Upper lobe of right lung (tissue), 1 donor: ENCODE data around the gene SHISA3. TPM values are rescaled to one million over a fixed set of nuclear protein-coding genes. Genes with fewer than 3 reads are reported as not detected.
A peak's percentile ranks its signal among the peaks of the same experiment; 100 is the strongest.

Source experiments
- ATAC-seq: fragments of 200-7000 bp; cut with Tn5 transposase; one replicate; pipeline ENCODE4 v1.9.1; 2020; ENCODE audit warnings: mild to moderate bottlenecking, moderate library complexity
- DNase-seq: peaks from one replicate; pipeline ENCODE4 v3.0.0-alpha.2; 2020
- H3K27ac ChIP-seq: fragments of 200-600 bp; one replicate; pipeline ENCODE4 v1.8.0; 2022
- H3K27me3 ChIP-seq: fragments of 200-600 bp; one replicate; pipeline ENCODE4 v1.8.0; 2022; ENCODE audit warnings: mild to moderate bottlenecking
- H3K36me3 ChIP-seq: fragments of 200-600 bp; one replicate; pipeline ENCODE4 v1.8.0; 2022
- H3K4me1 ChIP-seq: fragments of 200-600 bp; one replicate; pipeline ENCODE4 v1.8.0; 2022
- H3K4me3 ChIP-seq: fragments of 200-600 bp; one replicate; pipeline ENCODE4 v1.8.0; 2022; ENCODE audit warnings: mild to moderate bottlenecking
- H3K9me3 ChIP-seq: fragments of 200-600 bp; one replicate; pipeline ENCODE4 v1.8.0; 2022
- intact Hi-C: fragments of 100-400 bp; cut with DNase I; formaldehyde crosslinking; loops from one replicate; pipeline ENCODE4 v1.11.0; 2022
- total RNA-seq: library from RNA; stranded (reverse); fragmentation: NEBNext Ultra II Directional; extraction: Animal tissue kit (Norgen Biotek cat#: 25700); gene quantifications from one replicate; pipeline ENCODE4 v1.2.1, GENCODE V29; 2021
- TF ChIP-seq, protein P1 (sequence below): fragments of 200-600 bp; IDR thresholded peaks from one replicate; pipeline ENCODE4 v1.8.0; 2022; ENCODE audit warnings: antibody characterized with exemption
- donor health status: DM: no; HTN: yes; CAD: no; lungs with severe emphysema.

SHISA3 gene
- total RNA-seq, 1 donor from 2014 or later: 5.8 TPM

DNA sequence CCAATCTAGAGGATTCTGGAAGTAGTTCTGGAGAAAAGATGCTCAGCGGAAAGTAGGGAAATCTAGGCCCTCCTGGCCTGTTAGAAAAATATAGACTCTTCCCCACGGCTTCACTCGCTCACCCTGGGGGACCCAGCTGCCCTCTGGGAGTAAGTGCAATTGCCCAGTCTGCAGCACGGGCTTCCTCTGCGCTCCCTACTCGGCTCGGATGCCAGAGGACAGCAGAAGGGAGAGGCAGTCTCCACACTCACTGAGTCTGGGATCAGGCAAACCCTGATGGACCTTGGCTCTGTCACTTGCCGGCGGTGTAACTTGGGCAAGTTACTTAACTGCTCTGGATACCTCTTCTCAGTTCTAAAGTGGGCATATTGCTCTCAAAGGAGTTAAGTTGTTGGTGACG, 2.1 kb downstream of the SHISA3 start:
- Histone ChIP-seq H3K4me1 (peaks cover 17% of the 10 kb centered on the region), H3K36me3 (no peaks in the 10 kb centered on the region), H3K27ac (no peak overlapping the region), H3K27me3 (peaks cover 52% of the 10 kb centered on the region), H3K9me3 (no peaks in the 10 kb centered on the region), H3K4me3 (peak overlapping the region; percentile 55)
- TF ChIP-seq, protein P1, sequence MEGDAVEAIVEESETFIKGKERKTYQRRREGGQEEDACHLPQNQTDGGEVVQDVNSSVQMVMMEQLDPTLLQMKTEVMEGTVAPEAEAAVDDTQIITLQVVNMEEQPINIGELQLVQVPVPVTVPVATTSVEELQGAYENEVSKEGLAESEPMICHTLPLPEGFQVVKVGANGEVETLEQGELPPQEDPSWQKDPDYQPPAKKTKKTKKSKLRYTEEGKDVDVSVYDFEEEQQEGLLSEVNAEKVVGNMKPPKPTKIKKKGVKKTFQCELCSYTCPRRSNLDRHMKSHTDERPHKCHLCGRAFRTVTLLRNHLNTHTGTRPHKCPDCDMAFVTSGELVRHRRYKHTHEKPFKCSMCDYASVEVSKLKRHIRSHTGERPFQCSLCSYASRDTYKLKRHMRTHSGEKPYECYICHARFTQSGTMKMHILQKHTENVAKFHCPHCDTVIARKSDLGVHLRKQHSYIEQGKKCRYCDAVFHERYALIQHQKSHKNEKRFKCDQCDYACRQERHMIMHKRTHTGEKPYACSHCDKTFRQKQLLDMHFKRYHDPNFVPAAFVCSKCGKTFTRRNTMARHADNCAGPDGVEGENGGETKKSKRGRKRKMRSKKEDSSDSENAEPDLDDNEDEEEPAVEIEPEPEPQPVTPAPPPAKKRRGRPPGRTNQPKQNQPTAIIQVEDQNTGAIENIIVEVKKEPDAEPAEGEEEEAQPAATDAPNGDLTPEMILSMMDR: no peak
- intact Hi-C loops: no loop called here
- DNase-seq (no peak), ATAC-seq (peak; percentile 25)

DNA sequence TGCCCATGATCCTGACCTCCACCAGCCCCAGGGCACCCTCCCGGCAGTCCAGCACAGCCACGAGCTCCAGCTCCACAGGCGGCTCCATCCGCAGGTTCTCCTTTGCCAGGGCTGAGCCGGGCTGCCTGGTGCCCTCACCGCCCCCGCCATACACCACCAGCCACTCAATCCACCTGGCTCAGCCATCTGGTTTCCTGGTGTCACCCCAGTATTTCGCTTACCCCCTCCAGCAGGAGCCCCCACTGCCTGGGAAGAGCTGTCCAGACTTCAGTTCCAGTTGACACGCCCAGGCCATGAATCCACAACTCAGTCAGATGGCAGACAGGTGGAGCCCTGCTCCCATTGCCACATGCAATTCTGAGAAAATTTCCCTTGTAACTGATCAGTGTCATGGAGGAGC, 3.9 kb downstream of the SHISA3 start:
- intact Hi-C loops: no loop called here

DNA sequence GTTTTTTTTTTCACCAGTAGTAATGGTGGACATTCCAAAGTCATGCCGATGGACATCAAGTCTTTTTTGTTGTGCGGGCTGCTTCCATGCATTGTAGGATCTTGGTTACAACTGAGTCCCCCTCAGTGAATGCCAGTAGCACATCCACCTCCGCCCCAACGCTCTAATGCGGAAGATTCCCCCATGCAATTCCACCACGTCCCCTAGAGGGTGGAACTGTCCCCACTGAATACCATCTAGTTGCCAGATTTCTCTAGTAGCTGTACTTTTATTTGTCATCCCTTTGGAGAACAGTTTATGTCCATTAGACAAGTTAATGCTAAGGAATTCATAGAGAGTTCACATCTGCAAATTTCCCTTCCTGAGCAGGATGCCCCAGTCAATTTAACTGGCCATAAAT, 6.7 kb downstream of the SHISA3 start:
- no peak for ATAC-seq
- Histone ChIP-seq H3K36me3 (no peaks in the 10 kb centered on the region), H3K4me3 (no peak overlapping the region), H3K9me3 (no peaks in the 10 kb centered on the region), H3K4me1 (peaks cover 1% of the 10 kb centered on the region), H3K27ac (no peak overlapping the region), H3K27me3 (peaks cover 14% of the 10 kb centered on the region)
- no peak for DNase-seq
- intact Hi-C loops: no loop called here
- TF ChIP-seq, protein P1: no peak

More for the DNA sequence above, 3.9 kb downstream of the SHISA3 start:
- TF ChIP-seq, protein P1: no peak
- peaks cover 41% of the 10 kb centered on the region for H3K27me3 ChIP-seq
- H3K9me3 ChIP-seq: no peaks in the 10 kb centered on the region
- no peak for ATAC-seq
- H3K27ac ChIP-seq: no peak overlapping the region
- H3K36me3 ChIP-seq: no peaks in the 10 kb centered on the region
- peaks cover 17% of the 10 kb centered on the region for H3K4me1 ChIP-seq
- DNase-seq: no peak
- H3K4me3 ChIP-seq: no peak overlapping the region

DNA sequence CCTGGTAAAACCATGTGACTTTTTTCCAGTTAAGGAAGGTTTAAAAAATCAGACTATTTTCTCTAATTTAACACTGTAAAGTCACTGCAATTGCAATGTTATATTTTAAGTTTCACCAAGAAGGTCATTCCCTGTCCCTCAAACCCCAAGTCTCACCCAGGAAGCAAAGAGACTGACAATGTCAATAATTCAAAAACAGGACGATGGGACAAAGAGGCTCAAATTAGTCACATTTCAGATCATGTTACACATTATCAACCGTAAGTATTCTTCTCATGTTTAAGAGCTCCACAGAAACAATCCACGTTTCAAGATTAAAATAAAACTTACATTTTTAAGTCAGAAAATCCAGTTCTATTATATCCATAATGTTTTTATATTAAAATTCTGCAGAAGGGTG, 13.2 kb downstream of the SHISA3 start:
- intact Hi-C loops: no loop called here
- no peaks in the 10 kb centered on the region for H3K4me1 ChIP-seq

DNA sequence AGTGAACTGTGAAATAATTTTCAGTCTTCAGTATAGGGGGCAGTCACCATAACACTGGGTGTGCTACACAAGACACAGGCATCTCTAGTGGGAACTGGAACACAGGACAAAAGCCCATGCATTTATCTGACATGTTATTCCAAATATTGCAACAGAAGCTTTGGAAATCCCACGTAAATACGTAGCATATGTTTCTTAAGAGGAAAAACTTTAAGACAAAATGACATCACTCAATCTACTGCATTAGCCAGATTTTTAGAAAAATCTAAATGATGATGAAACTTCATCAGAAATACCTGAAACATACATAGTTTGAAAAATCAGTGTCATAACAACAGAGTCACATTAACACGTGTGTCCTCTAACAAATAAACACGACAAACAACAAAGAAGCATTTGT, 14.5 kb downstream of the SHISA3 start:
- no peak overlapping the region for H3K4me3 ChIP-seq
- no peaks in the 10 kb centered on the region for H3K4me1 ChIP-seq
- DNase-seq (no peak), ATAC-seq (no peak)
- no peaks in the 10 kb centered on the region for H3K27me3 ChIP-seq
- TF ChIP-seq, protein P1: no peak
- H3K9me3 ChIP-seq: no peaks in the 10 kb centered on the region
- no peak overlapping the region for H3K27ac ChIP-seq
- intact Hi-C loops: no loop called here
- H3K36me3 ChIP-seq: no peaks in the 10 kb centered on the region

More for the DNA sequence above, 13.2 kb downstream of the SHISA3 start:
- no peaks in the 10 kb centered on the region for H3K9me3 ChIP-seq
- H3K27ac ChIP-seq: no peak overlapping the region
- TF ChIP-seq, protein P1: no peak
- no peaks in the 10 kb centered on the region for H3K36me3 ChIP-seq
- DNase-seq (no peak), ATAC-seq (no peak)
- no peak overlapping the region for H3K4me3 ChIP-seq
- H3K27me3 ChIP-seq: no peaks in the 10 kb centered on the region

DNA sequence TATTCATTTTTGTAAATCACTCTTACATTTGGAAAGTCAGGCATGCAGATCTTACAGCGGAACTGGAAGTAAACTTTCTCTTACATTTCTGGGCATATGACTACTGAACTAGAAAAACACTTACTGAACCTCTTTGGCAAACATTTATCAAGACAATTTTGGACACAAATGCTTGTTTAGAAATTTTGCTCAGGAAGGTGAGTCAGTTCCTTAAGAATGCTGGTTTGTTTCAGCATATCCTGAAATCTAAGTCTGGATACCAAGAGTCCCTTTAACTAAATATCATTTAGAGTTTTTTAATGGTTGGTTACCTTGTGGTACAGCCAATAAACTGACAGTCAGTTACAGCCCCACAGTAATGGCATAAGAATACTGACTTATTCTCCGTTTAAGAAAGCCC, 15.0 kb downstream of the SHISA3 start:
- H3K9me3 ChIP-seq: no peaks in the 10 kb centered on the region
- no peak overlapping the region for H3K4me3 ChIP-seq
- H3K4me1 ChIP-seq: no peaks in the 10 kb centered on the region
- no peaks in the 10 kb centered on the region for H3K27me3 ChIP-seq
- H3K36me3 ChIP-seq: no peaks in the 10 kb centered on the region
- H3K27ac ChIP-seq: no peak overlapping the region
- no peak for DNase-seq
- TF ChIP-seq, protein P1: no peak
- peak; percentile 45 for ATAC-seq
- intact Hi-C loops: no loop called here
